RWPE1 (cell line): ENCODE results near the gene RNF144B.
"Not testable (repeated sequence)": the region's sequence is repeated elsewhere in the genome, so short reads cannot be mapped to it uniquely, and the experiment has no call there.

ENCODE experiments used
- CTCF ChIA-PET: fragments of 350-600 bp; sonication (Branson Sonifier 250); formaldehyde crosslinking; extraction: SDS; loops from one replicate; lab custom pipeline; 2021; lab: Yijun Ruan, JAX
- POLR2A ChIA-PET: fragments of 400-600 bp; formaldehyde crosslinking; extraction: SDS; loops from one replicate; lab custom pipeline; 2020; ENCODE audit warnings: antibody characterized with exemption; ENCODE audit not compliant: low non-redundant PET; lab: Yijun Ruan, JAX
- DNase-seq: peaks from one replicate; pipeline ENCODE4 v3.0.0; 2012; ENCODE audit warnings: low spot score
- H3K27ac ChIP-seq: fragments of 450-650 bp; 2 replicates; pipeline ENCODE4 v1.5.1; 2017
- TF ChIP-seq, protein P1 (sequence below): fragments of 450-650 bp; conservative IDR thresholded peaks from 2 replicates; pipeline ENCODE4 v1.5.1; 2017; ENCODE audit warnings: low read depth, mild to moderate bottlenecking

RNF144B gene

DNA sequence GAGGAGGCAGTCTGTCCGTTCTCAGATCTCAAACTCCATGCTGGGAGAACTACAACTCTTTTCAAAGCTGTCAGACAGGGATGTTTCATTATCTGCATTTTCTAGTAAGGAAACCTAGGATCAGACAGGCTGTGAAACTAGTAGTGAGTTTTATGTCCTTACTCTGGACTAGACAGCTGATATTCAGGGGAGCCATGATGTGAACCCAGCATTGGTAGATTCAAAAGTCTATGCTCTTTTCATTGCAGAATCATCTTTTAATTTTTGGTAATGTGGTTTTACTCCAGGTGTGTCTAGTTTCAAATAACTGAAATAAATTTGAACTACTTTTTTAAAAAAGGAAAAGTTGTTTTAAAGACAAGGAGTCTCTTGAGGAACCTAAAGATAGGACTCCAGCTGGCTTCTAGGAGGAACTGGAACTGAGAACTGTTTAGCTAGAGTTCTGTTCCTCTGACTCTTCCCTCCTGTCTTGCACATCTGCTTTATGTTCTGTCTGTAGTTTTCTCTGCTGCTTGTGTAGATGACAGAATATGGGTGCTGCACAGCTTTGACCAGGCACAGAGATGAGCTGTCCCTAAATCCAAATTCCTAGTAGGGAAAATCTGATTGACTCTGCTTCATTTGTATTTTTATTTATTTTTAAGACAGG lies 27.8 kb upstream of the RNF144B start:
- no peak overlapping the region for H3K27ac ChIP-seq
- CTCF ChIA-PET, result interaction anchor here (0.6 kb wide), 1 partner anchor 92 kb away, joined by 4 read pairs; no protein-coding TSS in a partner anchor
- no peak for DNase-seq
- POLR2A ChIA-PET, result no interaction called here
- TF ChIP-seq, protein P1, sequence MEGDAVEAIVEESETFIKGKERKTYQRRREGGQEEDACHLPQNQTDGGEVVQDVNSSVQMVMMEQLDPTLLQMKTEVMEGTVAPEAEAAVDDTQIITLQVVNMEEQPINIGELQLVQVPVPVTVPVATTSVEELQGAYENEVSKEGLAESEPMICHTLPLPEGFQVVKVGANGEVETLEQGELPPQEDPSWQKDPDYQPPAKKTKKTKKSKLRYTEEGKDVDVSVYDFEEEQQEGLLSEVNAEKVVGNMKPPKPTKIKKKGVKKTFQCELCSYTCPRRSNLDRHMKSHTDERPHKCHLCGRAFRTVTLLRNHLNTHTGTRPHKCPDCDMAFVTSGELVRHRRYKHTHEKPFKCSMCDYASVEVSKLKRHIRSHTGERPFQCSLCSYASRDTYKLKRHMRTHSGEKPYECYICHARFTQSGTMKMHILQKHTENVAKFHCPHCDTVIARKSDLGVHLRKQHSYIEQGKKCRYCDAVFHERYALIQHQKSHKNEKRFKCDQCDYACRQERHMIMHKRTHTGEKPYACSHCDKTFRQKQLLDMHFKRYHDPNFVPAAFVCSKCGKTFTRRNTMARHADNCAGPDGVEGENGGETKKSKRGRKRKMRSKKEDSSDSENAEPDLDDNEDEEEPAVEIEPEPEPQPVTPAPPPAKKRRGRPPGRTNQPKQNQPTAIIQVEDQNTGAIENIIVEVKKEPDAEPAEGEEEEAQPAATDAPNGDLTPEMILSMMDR, result no peak

DNA sequence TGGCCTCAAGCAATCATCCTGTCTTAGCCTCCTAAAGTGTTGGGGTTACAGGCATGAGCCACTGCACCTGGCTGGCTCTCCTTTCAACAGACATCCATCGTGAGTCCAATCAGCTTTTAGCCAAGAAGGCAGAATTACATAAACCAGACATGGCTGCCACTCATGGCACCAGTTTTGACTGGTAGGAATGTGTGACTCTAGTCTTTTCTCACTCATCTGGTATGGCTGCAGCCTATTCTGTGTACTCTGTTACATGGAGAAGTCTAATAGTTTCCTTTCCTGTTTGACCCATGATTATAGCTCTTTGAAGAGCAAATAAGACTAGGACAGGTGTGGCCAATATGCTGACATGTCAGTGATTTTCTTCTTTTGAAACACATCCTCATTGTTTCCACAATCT lies 27.0 kb upstream of the RNF144B start:
- DNase-seq, result no peak
- CTCF ChIA-PET, result interaction anchor here (0.6 kb wide), 1 partner anchor 104 kb away, joined by 3 read pairs; no protein-coding TSS in a partner anchor
- POLR2A ChIA-PET, result no interaction called here
- TF ChIP-seq, protein P1, result no peak
- no peak overlapping the region for H3K27ac ChIP-seq

DNA sequence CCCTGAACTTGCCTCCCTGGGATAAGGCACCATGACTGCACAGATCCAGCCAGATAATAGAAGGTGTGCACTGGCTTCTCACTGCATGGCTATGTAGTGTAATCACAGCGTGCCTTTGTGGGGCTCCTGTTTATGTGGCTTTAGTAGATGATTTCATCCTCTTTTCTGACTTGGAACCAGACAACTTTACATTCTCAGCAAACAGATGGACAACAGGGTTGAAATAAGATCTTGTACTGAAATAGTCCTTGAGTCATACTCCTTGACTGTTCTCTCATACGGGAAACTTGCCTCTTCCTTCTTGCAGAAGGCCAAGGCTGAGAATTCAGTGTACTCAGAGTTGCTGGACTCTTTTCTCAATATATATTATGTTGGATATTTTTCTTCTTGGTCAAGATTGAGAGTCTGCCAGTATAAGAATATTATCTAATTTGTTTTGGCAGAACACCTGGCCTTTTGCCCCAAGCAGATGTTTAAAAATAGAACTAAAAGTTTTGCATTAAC lies 25.0 kb upstream of the RNF144B start:
- CTCF ChIA-PET, result no interaction called here
- TF ChIP-seq, protein P1, result no peak
- POLR2A ChIA-PET, result no interaction called here

DNA sequence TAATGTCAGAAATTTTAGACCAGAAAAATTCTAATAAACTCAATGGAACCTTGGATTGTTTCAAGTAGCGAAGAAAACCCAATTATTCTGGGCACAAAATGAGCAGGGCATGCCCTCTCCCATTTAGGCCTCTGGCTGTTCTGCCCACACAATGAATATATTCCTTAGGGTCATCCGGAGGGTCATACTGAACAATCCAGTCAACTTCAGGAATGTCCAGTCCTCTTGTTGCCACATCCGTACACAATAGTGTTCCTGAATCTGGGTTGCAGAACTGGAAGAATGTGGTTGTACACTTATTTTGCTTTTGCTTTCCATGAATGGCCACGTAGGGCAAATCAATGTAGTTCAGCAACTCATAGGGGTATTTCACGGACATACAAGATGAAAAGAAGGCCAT lies 23.4 kb upstream of the RNF144B start:
- no peak for DNase-seq
- H3K27ac ChIP-seq, result no peak overlapping the region
- CTCF ChIA-PET, result no interaction called here
- TF ChIP-seq, protein P1, result no peak
- POLR2A ChIA-PET, result no interaction called here

More for the DNA sequence above, 25.0 kb upstream of the RNF144B start:
- peak overlapping the region; percentile 84 for H3K27ac ChIP-seq
- peak; percentile 34 for DNase-seq

DNA sequence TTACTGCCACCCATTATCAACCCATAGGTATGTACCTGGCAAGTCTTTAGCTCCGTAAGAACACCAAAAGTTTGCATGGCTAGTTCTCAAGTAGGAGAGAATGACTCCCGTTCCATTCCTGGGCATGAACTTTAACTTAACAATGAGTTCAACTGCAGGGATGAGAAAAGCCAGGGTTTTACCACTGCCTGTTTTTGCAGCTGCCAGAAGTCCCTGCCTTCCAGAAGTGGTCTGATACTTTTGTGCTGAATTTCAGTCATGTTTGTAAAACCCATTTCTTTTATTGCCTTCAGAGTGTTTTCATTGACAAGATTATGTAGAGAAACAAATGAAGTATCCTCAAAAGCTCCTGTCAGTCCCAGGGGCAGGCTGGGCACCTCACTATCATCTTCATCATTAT lies 22.6 kb upstream of the RNF144B start:
- DNase-seq, POLR2A ChIA-PET, CTCF ChIA-PET, H3K27ac ChIP-seq: not testable (repeated sequence)

DNA sequence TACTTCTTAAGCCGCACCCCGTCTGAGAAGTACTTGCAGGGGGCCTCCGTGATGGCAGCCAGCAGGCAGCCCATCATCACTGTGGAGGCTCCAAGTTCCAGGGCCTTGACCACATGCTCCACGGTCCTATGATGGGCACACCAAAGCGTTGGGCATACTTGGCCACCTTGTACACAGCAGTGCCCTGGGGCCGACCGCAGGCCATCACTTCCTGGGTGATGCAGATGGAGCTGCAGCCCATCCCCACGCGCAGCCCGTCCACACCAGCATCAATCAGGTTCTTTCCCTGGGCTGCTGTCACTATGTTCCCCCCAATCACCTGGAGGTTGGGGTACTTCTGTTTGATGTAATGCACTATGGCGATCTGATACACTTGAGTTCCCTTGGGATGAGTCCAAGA lies 19.8 kb upstream of the RNF144B start:
- TF ChIP-seq, protein P1, result no peak
- no peak for DNase-seq
- no peak overlapping the region for H3K27ac ChIP-seq
- POLR2A ChIA-PET, result no interaction called here
- CTCF ChIA-PET, result no interaction called here
